GM23338 (cell line): Measurements from ENCODE around the gene SETDB1.

ENCODE experiments used
- CTCF ChIP-seq, 2 experiments: fragments of 200-600 bp in 1 of 2; sonication (generic) in 1 of 2; conservative IDR thresholded peaks; 2 replicates each; pipeline versions ENCODE4 v1.5.1 to v1.6.1; 2016 to 2017; ENCODE audit warnings: antibody characterized with exemption in 2 of 2, low read depth in 2 of 2, mild to moderate bottlenecking in 2 of 2, moderate library complexity in 1 of 2
- EZH2 ChIP-seq: fragments of 200-600 bp; sonication (generic); IDR thresholded peaks from one replicate; pipeline ENCODE4 v1.8.0; 2017; ENCODE audit warnings: antibody characterized with exemption, mild to moderate bottlenecking, low read depth; ENCODE audit not compliant: unreplicated experiment
- EZH2phosphoT487 ChIP-seq: fragments of 200-600 bp; sonication (generic); IDR thresholded peaks from one replicate; pipeline ENCODE4 v1.8.1; 2018; ENCODE audit warnings: antibody characterized with exemption; ENCODE audit not compliant: unreplicated experiment
- POLR2AphosphoS5 ChIP-seq: IDR thresholded peaks from 2 replicates; pipeline ENCODE4 v1.6.1; 2016; ENCODE audit warnings: antibody characterized with exemption, low read depth
- REST ChIP-seq: IDR thresholded peaks from one replicate; pipeline ENCODE4 v1.6.1; 2018; ENCODE audit warnings: antibody characterized with exemption; ENCODE audit not compliant: unreplicated experiment
- ZNF114 ChIP-seq: fragments of 250-450 bp; sonication (Bioruptor Pico); IDR thresholded peaks from 2 replicates; pipeline ENCODE4 v1.5.0; 2020; ENCODE audit warnings: mild to moderate bottlenecking, moderate library complexity

- TF ChIP-seq ZNF114 (no peak), CTCF (conservative IDR thresholded peaks at IDR 0.05; ENCODE audit: low read depth in 2 of 2) (no peak), EZH2phosphoT487 (no peak), POLR2AphosphoS5 (no peak), EZH2 (no peak), REST (no peak)
These were observed 39.8 kb downstream of the SETDB1 start for GRCh38 chr1:150966011-150966410.
